Immature natural killer cell (primary cell): Measurements from ENCODE around the gene PAIP2. TPM values are rescaled to one million over a fixed set of nuclear protein-coding genes. Genes with fewer than 3 reads are reported as not detected.
"Not testable (repeated sequence)": the region's sequence is repeated elsewhere in the genome, so short reads cannot be mapped to it uniquely, and the experiment has no call there.

Experiments
- DNase-seq, 3 donors: peaks; one replicate each; pipeline ENCODE4 v3.0.0; 2022; ENCODE audit warnings: mixed read lengths in 1 of 3
- H3K27ac Mint-ChIP-seq, 6 donors: one replicate each; pipeline ENCODE4 v1.8.0; 2020; ENCODE audit warnings: mixed read lengths in 6 of 6, mild to moderate bottlenecking in 5 of 6, inconsistent platforms in 4 of 6, moderate library complexity in 3 of 6
- H3K27me3 Mint-ChIP-seq, 3 donors: one replicate each; pipeline ENCODE4 v1.8.0; 2020 to 2021; ENCODE audit warnings: low read depth in 3 of 3, mild to moderate bottlenecking in 3 of 3, mixed read lengths in 3 of 3, moderate library complexity in 3 of 3, inconsistent platforms in 1 of 3
- H3K36me3 Mint-ChIP-seq, 3 donors: one replicate each; pipeline ENCODE4 v1.8.0; 2020; ENCODE audit warnings: mixed read lengths in 3 of 3, inconsistent platforms in 2 of 3, mild to moderate bottlenecking in 2 of 3
- H3K4me1 Mint-ChIP-seq, 2 donors: one replicate each; pipeline ENCODE4 v1.8.0; 2020; ENCODE audit warnings: inconsistent platforms in 2 of 2, mild to moderate bottlenecking in 2 of 2, mixed read lengths in 2 of 2, moderate library complexity in 1 of 2
- H3K4me3 Mint-ChIP-seq, 5 donors: one replicate each; pipeline ENCODE4 v1.8.0; 2020; ENCODE audit warnings: mild to moderate bottlenecking in 5 of 5, mixed read lengths in 5 of 5, inconsistent platforms in 3 of 5, moderate library complexity in 3 of 5
- H3K9me3 Mint-ChIP-seq, 6 donors: one replicate each; pipeline ENCODE4 v1.8.0; 2020; ENCODE audit warnings: mild to moderate bottlenecking in 6 of 6, mixed read lengths in 6 of 6, inconsistent platforms in 4 of 6, moderate library complexity in 3 of 6
- polyA plus RNA-seq, 3 donors: library from polyadenylated mRNA; unstranded; fragments of 300-500 nt; fragmentation: Illumina TruSeq; gene quantifications; one replicate each; pipeline ENCODE4 v1.2.3, GENCODE V29; 2021

PAIP2 gene
- polyA plus RNA-seq, 3 donors from 2014 or later: 340 to 565 (median 409) TPM

DNA sequence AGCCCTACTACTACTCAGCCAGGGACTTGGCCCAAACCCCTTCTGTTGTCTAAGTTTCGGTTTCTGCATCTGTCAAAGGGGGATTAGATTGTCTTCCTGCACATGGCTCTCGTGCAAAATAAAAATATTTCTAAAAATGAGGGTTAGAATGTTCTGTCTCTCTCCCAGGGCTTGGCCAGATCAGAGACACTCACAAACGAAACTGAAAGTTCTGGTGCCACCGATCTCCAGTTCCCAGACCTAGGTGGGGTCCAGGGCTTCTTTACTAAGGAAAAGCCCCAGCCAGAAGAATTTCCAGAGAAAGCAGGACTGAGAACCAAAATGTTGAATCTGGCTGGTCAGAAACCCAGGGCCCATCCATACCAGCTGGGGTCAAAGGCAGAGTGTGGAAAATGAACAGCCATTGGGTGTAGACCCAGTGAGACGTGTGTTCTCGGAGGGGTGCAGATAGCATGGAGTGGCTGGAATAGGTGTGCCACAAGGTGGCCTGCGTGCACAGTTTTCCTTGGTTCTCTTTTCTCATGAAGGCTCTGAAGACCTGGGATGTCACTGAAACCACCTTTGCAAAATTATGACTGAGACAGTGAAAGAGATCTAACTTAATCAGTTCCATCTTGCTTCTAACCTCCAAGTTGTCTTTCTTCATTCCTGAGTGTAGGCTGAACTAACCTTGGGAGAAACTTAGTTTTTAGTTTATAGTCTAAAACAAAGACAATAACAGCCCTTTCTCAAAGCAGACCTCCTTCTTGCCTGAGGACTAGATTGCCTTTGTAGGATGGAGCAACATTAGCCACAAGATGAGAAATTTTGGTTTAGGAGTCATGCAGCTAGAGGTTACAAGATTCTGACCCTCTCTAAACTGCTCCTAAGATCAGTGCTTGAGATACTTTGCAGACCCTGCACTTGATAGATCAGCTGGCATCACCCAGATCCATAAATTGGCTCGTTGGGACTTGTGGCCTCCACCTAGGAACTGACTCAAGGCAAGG is 43.7 kb downstream of the PAIP2 start:
- peak overlapping the region; percentile 80 to 91 (median 84) for H3K4me3 Mint-ChIP-seq
- no peaks in the 10 kb centered on the region for H3K9me3 Mint-ChIP-seq
- peaks cover 36 to 49% of the 10 kb centered on the region in 2 donors for H3K4me1 Mint-ChIP-seq
- DNase-seq: peak; percentile 29 to 44 (median 40)
- H3K27ac Mint-ChIP-seq: peak overlapping the region; percentile 81 to 94 (median 94)
- H3K36me3 Mint-ChIP-seq: no peaks in the 10 kb centered on the region
- H3K27me3 Mint-ChIP-seq: peaks cover 8 to 11% (median 10%) of the 10 kb centered on the region in 3 donors

DNA sequence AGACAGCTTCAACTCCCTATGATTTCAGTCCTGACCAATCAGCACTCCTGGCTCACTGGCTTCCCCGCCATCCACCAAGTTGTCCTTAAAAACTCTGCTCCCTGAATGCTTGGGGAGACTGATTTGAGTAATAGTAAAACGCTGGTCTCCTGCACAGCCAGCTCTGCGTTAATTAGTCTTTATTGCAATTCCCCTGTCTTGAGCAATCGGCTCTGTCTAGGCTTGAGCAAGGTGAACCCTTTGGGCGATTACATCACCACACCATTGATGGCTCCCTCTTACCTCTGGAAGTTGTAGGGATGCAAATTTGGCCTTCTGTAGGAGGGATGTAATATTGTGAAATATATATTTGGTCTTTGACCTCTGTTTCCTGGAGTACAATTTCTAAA is 44.4 kb downstream of the PAIP2 start:
- H3K27ac Mint-ChIP-seq: peak overlapping the region in 5 of 6 donors; percentile 20 to 94 (median 85)
- H3K4me1 Mint-ChIP-seq: peaks cover 43 to 56% of the 10 kb centered on the region in 2 donors

DNA sequence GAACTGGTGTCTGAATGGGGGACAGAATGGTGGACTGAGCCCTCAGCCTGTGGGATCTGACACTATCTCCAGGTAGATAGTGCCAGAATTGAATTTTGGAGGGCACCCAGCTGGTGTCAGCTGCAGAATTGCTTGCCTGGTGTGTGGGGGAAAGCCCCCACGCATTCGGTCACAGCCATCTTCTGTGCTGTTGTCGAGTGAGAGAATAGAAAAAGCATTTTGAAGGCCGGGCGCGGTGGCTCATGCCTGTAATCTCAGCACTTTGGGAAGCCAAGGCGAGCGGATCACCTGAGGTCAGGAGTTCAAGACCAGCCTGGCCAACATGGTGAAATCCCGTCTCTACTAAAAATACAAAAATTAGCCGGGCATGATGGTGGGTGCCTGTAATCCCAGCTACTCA is 45.3 kb downstream of the PAIP2 start:
- peaks cover 53 to 65% of the 10 kb centered on the region in 2 donors for H3K4me1 Mint-ChIP-seq
- H3K36me3 Mint-ChIP-seq, H3K4me3 Mint-ChIP-seq: not testable (repeated sequence)

More for the DNA sequence above, 44.4 kb downstream of the PAIP2 start:
- no peak for DNase-seq
- Mint-ChIP-seq H3K27me3 (peaks cover 10 to 13% (median 11%) of the 10 kb centered on the region in 3 donors), H3K9me3 (no peaks in the 10 kb centered on the region), H3K4me3 (peak overlapping the region in 3 of 5 donors; percentile 8 to 91 (median 84)), H3K36me3 (no peaks in the 10 kb centered on the region)

DNA sequence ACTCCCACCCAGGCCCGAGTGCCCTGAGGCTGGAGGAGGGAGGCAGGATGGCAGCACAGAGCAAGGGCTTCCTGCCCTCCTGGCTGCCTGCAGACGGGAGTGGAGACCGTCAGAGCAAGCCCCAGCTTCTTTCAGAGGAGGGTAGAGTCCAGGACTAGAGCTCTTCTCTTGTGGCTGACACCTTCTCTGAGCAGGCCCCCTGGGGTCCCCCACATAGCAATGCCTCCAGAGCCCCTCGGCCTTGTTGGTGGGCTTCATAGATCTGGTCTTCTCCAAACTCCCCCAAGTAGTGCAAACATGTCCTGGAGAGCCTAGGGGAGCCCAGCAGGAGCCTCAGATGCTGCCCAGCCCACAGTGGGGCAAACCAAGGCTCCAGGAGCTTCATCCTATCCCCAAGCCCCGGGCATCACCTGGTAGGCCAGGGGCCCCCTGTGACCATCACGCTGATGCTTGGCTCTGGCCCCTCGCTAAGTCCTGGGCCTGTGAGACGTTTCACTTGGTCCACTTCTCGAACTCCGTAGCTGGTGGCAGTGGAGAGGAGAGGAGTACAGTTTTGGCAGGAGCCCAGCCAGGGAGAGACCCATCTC is 46.0 kb downstream of the PAIP2 start:
- DNase-seq: no peak
- H3K27ac Mint-ChIP-seq: peak overlapping the region in 4 of 6 donors; percentile 7 to 45 (median 28)
- H3K4me3 Mint-ChIP-seq: no peak overlapping the region
- no peaks in the 10 kb centered on the region for H3K9me3 Mint-ChIP-seq
- peaks cover 13 to 17% (median 16%) of the 10 kb centered on the region in 3 donors for H3K27me3 Mint-ChIP-seq
- H3K4me1 Mint-ChIP-seq: peaks cover 56 to 66% of the 10 kb centered on the region in 2 donors
- no peaks in the 10 kb centered on the region for H3K36me3 Mint-ChIP-seq

More for the DNA sequence above, 45.3 kb downstream of the PAIP2 start:
- Mint-ChIP-seq H3K27ac (peak overlapping the region in 3 of 6 donors; percentile 61 to 94 (median 85)), H3K27me3 (peaks cover 13 to 17% (median 14%) of the 10 kb centered on the region in 3 donors)
- not testable (repeated sequence) for DNase-seq, H3K9me3 Mint-ChIP-seq

DNA sequence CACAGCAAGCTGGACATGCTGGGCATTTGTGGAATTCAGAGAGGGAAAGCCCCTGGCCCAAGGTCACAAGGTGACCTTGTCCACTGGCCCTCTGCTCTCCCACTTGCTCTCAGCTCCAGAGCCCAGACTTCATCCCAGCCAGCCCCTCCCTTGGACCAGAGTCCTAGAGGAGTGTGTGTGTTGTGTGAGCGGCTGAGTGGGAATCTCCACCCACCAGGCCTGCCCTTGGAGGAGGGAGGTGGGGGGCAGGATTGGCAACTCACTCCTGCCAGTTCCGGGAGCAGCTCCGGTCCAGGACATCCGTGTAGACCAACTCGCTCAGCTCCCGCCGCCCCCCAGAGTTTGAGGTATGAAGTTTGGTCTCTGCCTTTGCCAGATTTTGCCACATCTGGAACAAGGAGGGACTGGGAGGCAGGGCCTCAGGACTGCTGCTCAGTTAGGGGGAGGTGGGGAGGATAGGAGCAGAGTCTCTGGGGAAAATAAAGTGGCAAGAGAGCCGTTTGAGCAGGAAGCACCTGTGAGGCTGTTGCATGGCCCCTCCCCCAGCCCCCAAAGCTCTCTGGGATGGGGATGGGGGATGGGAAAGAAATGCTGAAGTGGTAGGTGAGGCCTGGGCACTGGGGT is 46.7 kb downstream of the PAIP2 start:
- no peaks in the 10 kb centered on the region for H3K9me3 Mint-ChIP-seq
- H3K27me3 Mint-ChIP-seq: peaks cover 13 to 17% (median 17%) of the 10 kb centered on the region in 3 donors
- DNase-seq: no peak
- H3K27ac Mint-ChIP-seq: peak overlapping the region in 2 of 6 donors; percentile 16 to 23
- peaks cover 62 to 73% of the 10 kb centered on the region in 2 donors for H3K4me1 Mint-ChIP-seq
- H3K36me3 Mint-ChIP-seq: no peaks in the 10 kb centered on the region
- H3K4me3 Mint-ChIP-seq: no peak overlapping the region

DNA sequence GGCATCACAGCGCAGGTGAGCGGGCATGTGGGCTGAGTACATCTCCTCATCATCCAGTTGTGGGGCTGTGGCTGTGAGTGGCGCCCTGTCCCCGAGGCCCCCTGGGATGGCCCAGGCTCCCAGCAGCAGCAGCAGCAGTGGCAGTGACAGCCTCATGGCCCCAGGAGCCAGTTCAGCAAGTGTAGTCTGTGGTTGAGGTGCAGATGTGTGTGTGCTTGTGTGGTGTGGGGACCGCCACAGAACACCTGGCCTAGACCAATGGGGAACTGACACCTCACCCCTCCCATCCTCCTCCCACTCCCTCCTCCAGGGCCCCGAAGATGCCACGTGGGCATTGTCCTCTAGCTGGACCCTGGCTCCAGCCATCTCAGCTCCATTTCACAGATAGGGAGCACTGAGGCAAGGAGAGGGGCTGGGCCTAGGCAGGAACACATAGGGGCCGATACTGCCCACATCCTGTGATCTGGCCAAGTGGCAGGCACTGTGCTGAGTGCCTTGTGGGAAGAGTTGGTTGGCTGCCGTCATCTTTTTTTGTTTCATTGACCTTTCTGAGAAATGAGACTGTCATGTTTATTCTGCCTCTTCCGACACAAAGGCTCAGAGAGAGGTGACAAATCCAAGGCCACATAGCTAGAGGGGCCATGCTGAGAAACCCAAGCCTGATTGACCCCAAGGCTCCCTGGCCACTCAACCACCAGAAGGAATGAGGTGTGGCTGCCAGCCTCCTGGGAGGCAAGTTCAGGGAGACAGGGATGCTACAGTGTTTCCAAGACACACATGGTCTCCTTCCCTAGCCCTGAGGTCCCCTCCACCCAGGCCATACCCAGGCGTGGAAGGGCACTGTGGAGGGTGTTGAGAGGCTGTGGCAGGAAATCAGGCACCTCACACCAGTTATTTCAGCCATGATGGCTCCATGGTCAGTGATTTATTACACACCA is 48.3 kb downstream of the PAIP2 start, which contains the start of gene MZB1:
Gene MZB1, minus strand, starts transcription at position 213 of the 938 bp plus-strand sequence. Its CDS starts 57 bp downstream, at position 156.
- peaks cover 56 to 67% of the 10 kb centered on the region in 2 donors for H3K4me1 Mint-ChIP-seq
- peaks cover 13 to 17% (median 17%) of the 10 kb centered on the region in 3 donors for H3K27me3 Mint-ChIP-seq
- peak; percentile 85 to 91 (median 89) for DNase-seq
- no peaks in the 10 kb centered on the region for H3K36me3 Mint-ChIP-seq
- H3K4me3 Mint-ChIP-seq: peak within 1 kb of the TSS; percentile 55 to 84 (median 77)
- H3K27ac Mint-ChIP-seq: peak within 1 kb of the TSS; percentile 86 to 96 (median 92)
- no peaks in the 10 kb centered on the region for H3K9me3 Mint-ChIP-seq

DNA sequence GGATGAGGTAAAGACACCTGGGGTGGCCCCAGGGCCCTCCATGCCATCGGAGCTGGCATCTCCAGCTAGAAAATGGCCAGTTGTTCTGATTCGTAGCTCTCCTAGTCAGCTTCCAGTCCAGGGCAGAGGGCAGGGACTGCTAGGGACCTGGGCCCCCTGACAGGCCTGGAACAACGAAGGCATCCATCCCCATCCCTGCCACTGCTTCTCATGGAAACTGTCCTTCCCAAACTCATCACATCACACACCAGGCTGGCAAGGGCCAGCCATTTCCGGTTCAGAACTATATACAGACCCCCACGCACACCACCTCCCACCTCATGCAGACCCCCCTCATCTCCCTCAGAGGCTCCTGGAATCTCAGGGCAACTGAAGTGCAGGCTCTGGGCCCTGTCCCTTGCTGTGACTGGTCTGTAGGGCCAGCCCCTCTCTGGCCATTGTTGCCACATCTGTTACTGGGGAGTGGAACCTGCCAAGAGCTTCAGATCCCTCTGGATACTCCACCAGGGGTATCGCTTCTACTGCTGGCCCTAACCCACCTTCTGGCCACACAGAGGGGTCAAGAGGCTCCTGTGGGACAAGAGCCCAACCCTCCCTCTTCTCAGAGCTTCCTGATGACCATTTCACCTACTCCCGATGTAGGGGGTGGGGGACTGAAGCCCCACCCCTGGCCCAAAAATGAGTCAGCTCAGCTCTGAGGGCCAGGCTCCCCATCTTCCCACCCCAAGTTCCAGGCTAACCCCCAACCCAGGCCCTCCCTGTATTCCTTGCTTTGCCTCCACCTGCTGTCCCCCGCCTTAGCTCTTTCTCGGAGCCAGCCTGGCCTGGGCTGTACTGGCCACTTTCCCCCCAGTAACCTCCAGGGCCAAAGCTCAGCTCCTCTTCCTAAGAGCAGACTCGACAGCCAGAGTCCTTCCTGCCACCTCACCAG is 49.2 kb downstream of the PAIP2 start:
- Mint-ChIP-seq H3K4me3 (peak overlapping the region; percentile 55 to 84 (median 77)), H3K4me1 (peaks cover 47 to 58% of the 10 kb centered on the region in 2 donors)
- no peak for DNase-seq

DNA sequence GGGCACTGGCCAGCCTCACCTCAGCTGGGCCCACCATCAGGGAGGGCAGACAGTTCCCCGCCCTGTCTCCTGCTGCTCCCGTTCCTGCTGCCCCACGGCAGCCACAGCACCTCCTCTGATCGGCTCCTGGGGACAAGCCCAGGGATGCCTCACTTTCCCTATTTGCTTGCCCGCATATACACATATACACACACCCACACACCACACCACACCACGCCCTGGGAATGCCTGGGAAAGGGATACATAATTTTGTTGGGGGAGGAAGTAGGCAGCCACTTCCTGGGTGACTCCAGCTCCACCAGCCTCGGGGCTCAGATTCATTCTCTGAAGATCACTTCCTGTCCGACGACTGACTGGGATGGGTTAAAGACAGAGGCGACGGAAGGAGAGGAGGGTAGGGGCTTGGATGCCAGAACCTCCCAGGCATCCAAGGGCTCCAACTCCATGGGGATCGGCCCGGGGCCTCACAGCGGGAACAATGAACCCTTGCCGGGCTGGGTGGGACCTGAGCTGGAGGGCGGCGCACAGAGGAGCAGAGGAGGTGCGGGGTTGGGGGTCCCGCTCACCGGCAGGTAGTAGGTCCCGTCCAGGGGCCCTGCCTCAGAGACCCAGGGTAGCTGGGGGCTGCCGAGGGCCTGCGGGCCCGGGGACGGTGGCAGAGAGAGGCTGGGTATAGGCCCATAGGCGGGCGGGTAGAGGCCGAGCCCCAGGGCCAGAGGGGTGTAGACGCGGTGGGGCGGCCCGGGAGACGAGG is 50.1 kb downstream of the PAIP2 start:
- Mint-ChIP-seq H3K27ac (peak overlapping the region; percentile 86 to 96 (median 92)), H3K36me3 (no peaks in the 10 kb centered on the region), H3K4me3 (peak overlapping the region; percentile 55 to 84 (median 77)), H3K27me3 (peaks cover 15 to 17% (median 17%) of the 10 kb centered on the region in 3 donors), H3K9me3 (no peaks in the 10 kb centered on the region), H3K4me1 (peaks cover 41 to 53% of the 10 kb centered on the region in 2 donors)
- DNase-seq: no peak

More for the DNA sequence above, 49.2 kb downstream of the PAIP2 start:
- no peaks in the 10 kb centered on the region for H3K9me3 Mint-ChIP-seq
- H3K27ac Mint-ChIP-seq: peak overlapping the region; percentile 86 to 96 (median 92)
- no peaks in the 10 kb centered on the region for H3K36me3 Mint-ChIP-seq
- H3K27me3 Mint-ChIP-seq: peaks cover 13 to 17% (median 17%) of the 10 kb centered on the region in 3 donors

DNA sequence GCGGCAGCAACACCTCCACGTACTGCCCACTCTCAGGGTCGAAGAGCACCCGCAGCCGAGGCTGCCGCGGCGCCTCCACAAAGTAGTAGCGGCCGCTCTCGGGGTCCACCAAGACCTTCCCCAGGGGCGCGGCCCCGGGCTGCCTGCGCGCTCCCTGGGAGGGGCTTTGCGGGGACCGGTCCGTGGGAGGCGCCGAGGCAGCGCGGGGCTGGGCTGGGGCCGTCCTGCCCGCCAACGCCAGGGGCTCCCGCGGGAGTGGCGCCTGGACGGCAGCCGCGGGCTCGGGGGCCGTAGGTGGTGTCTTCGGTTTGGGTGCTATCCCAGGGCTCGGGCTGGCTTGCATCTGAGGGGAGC is 50.6 kb downstream of the PAIP2 start:
- no peak for DNase-seq
- Mint-ChIP-seq H3K36me3 (no peaks in the 10 kb centered on the region), H3K27ac (peak overlapping the region in 1 of 6 donors; percentile 67), H3K27me3 (peaks cover 15 to 19% (median 17%) of the 10 kb centered on the region in 3 donors), H3K9me3 (no peaks in the 10 kb centered on the region), H3K4me1 (peaks cover 41 to 53% of the 10 kb centered on the region in 2 donors), H3K4me3 (peak overlapping the region; percentile 86 to 92 (median 91))

DNA sequence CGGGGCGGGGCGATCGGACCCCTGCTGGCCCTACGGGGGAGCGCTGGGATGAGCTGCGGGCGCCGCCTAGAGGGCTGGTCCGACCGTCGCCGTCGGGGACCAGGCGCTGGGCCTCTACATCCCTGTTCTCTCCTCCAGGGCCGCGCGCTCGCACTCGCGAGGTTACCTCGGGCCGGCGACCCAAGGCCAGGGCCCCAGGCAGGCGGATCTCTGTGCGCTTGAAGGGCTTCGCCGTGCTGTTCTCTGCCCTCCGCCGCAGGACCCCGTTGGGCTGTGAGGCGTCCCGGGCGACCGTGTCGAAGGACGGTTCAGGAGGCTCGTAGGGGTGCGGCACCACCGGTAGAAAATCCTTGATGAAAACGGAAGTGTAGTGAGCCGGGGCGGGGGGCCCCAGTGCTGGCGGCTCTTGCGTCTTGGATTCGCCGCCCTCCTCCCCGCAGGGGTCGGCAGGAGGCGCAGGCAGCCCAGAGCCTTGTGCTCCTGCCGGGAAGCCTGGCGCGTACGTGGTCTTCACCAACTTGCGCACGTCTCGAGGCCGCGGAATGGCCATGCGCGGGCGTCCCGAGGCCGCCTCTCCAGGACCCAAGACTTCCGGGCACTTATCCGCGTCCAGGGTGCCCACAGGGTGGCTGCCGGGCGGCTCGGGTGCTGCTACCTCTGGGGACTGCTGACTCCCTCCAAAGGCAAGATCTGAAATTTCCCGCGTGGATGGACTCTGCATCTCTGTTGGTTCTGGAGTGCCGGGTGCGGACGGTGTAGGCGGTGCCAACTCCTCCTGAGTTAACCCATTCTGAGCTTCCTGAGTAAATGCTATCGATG is 51.2 kb downstream of the PAIP2 start:
- Mint-ChIP-seq H3K27me3 (peaks cover 15 to 17% (median 17%) of the 10 kb centered on the region in 3 donors), H3K9me3 (no peaks in the 10 kb centered on the region), H3K27ac (peak overlapping the region; percentile 48 to 82 (median 70)), H3K4me1 (peaks cover 41 to 50% of the 10 kb centered on the region in 2 donors), H3K4me3 (peak overlapping the region; percentile 86 to 92 (median 91)), H3K36me3 (no peaks in the 10 kb centered on the region)
- peak; percentile 73 to 77 (median 74) for DNase-seq
